SK-N-MC (cell line): Measurements from ENCODE around the gene PARD3B.

Source experiments
- EZH2 ChIP-seq: fragments of 200-600 bp; sonication (generic); IDR thresholded peaks from one replicate; pipeline ENCODE4 v1.6.1; 2017; ENCODE audit warnings: antibody characterized with exemption
- FOXP2 ChIP-seq: optimal IDR thresholded peaks from 2 replicates; pipeline ENCODE3; 2011; ENCODE audit warnings: mild to moderate bottlenecking, moderate library complexity; ENCODE audit not compliant: insufficient read depth; ENCODE audit errors: extremely low read length, control extremely low read depth
- POLR2AphosphoS5 ChIP-seq: IDR thresholded peaks from 2 replicates; pipeline ENCODE4 v1.6.1; 2012; ENCODE audit warnings: mild to moderate bottlenecking, low read depth, low read length, borderline replicate concordance

DNA sequence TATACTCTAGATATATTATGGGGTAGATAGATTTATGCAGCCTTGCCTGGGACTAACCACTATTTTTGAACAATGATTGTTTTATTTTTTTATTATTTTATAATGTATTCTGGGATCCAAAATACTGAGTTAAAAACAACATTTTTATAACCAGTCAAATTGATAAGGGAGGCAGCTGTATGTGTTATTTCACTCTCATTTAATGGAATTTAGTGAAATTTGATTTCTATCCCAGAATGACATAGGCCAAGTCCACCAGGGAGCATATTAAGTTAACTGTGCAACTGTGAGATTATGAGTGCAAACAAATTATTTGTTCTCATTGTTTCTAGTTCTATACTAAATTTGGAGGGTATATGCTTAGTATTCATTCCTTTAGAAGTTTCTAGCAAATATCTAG lies 583.5 kb downstream of the PARD3B start:
- no peak for TF ChIP-seq EZH2
- TF ChIP-seq POLR2AphosphoS5, result no peak
- TF ChIP-seq FOXP2, result no peak
